GM18909 (cell line): ENCODE measurements around the gene GEMIN8.
A peak's percentile ranks its signal among the peaks of the same experiment; 100 is the strongest.

ENCODE experiments used
- ATAC-seq: cut with Tn5 transposase; IDR thresholded peaks from one replicate; pipeline ENCODE4 v1.9.1; 2021; ENCODE audit warnings: mild to moderate bottlenecking; ENCODE audit not compliant: unreplicated experiment, poor library complexity

Gene GEMIN8, protein sequence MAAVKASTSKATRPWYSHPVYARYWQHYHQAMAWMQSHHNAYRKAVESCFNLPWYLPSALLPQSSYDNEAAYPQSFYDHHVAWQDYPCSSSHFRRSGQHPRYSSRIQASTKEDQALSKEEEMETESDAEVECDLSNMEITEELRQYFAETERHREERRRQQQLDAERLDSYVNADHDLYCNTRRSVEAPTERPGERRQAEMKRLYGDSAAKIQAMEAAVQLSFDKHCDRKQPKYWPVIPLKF

GRCh38 chrX:14029425-14030173, at the start of gene GEMIN8:
TSS of gene GEMIN8 (minus strand) at chrX:14029892. CDS start at chrX:14021478, 8,414 bp downstream.
- ATAC-seq = peak; percentile 91

DNA sequence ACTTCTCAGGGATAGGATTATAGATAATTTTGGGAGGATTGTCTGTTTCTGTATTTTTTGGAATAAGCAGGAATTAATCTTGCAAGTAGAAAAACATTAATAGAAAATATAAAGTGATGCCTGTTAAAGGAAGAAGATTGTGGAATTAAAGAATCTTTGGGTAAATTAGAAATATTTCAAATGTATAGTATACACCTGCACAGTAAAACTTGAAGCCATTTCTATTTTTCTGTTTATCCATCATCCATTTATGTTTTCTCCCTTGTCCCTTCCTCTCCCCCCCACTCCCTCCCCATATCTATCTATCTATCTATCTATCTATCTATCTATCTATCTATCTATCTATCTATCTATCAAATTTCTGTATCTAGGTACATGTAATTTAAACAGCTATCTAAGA, 46.9 kb upstream of the GEMIN8 start:
- ATAC-seq = no peak

GRCh38 chrX:14073556-14073955, 43.9 kb upstream of the GEMIN8 start:
- no peak for ATAC-seq

GRCh38 chrX:14073071-14073470, 43.4 kb upstream of the GEMIN8 start:
- no peak for ATAC-seq

DNA sequence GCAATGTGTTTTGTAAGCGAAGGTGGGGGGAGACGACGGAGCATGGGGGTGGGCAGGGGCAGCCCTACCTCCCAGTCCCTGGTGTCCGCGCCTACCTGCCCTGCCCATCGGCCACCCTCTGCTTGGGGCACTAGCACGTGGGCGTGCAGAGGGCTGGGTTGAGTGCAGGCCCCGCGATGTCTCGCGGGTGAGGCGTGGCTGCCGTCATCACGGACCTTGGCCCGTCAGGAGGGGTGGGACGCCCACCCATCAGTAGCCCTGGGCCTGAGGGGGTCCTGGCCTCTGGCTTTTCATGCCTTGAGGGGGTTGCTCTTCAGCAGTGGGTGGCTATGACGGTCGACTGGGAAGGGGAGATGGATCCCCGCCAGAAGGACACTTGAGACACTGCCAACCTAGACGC, 36.1 kb upstream of the GEMIN8 start:
- ATAC-seq = no peak

DNA sequence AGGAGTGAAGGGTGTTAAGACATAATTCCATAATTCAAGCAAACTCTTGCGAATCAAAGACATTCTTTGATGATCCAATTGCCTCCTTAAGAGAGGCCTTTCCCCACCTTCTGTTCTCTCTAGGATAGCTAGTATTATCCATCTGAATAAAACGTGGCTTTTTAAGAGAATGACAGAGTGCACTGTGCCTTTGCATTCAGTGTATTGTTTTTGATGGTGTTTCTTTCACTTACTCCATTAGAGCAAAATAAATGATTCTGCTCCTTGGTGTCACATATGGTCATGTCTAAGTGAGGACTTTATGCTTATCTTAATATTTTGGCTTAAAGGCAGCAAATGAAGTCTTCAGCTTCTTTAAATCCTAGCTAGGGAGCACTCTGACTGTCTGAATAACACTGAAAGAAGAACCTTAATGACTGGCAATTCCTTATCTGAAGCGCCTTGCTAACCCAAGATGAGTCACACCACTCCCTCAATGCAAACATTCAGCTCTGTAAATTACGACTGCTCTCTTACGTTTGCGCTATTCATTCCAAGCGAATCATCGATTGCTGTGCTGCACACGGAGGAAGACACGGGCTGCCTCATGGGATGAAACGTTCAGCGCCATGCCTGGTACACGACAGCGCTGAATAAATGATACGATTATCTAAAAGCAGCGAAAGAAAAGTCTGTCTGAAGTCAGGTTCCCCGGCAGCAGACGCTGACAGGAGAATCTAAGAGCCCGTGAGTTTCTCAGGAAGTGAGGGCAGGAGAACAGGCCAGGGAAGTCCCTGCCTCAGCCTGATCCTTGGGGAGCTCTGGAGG, 35.1 kb upstream of the GEMIN8 start:
- ATAC-seq = no peak

DNA sequence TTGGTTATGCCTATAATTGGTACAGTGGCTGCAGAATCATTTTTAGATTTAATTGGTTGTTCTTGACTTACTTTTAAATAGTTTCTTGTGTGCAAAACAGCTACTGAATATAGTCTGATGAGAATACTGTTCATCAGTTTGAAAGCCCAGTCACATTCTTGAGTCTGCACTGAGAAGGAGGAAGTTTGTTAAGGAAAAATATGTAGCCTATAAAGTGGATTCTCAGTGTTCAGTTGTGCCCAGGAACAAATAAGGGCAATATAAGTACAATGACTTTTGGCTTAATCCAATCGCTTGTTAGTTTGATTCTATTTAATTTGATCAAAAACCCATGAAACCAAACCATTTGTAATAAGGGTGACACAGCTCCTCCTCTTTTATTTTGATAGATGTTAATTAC, 32.8 kb upstream of the GEMIN8 start:
- no peak for ATAC-seq

- no peak for ATAC-seq
Observed at GRCh38 chrX:14056206-14056605, 26.5 kb upstream of the GEMIN8 start.

DNA sequence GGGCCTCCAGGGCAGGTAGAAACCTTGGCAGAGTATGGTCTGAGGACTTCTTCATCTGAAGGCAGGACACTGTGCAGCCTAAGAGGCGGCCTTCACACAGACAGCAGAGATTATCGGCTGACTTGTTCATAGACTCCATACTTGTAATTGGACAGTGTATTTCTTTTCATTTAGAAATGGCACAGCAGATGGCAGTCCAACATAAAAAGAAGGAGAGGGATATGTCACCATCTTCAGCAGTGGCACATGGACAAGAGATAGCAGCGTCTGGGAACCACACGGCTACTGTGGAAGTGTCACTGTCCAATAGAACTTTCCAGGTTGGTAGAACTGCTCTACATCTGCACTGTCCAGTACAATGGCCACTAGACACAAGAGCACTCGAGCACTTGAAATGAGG, 21.7 kb upstream of the GEMIN8 start:
- ATAC-seq = no peak

- ATAC-seq = no peak
Observed at GRCh38 chrX:14050709-14051108, 21.0 kb upstream of the GEMIN8 start.

DNA sequence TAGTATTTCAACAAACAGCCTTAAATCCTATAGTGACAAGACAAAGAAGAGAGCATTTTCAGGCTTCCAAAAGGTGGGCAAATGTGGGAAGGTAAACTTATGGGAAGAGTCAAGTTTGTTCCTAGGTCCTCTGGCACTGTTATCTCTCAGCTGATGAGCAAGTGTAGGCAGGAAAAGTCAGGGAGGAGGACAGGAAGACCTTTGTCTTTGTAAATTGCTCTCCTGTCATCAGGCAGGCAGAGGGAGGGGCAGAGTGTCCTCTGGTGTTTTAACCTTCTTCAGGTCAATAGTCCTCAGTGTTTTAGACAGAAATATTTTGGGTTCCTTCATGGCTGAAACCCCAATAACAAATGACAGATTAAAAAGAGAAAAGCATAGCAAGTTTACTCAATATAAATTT, 13.5 kb upstream of the GEMIN8 start:
- ATAC-seq = no peak

GRCh38 chrX:14039344-14039743, 9.7 kb upstream of the GEMIN8 start:
- ATAC-seq = peak; percentile 89

- ATAC-seq = no peak
Observed at GRCh38 chrX:14038375-14039085, 8.8 kb upstream of the GEMIN8 start.

DNA sequence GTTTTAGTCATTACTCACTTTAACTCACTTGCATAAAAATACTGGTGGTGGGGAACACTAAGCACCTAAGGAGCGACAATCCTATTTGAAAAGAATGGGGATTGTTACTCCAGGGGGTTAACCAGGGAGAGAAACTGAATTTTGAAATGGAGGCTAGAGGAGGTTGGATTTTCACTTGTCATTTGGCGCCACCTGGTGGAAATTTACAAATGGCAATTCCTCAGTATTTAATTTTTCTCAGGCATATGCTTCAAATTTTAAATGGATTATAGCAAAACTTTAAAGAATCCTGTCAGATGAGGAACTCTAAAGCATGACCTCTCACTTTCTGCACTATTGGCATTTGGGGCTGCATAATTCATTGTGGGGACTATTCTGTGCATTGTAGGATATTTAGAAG, 2.7 kb upstream of the GEMIN8 start:
- no peak for ATAC-seq

- no peak for ATAC-seq
Observed at GRCh38 chrX:14030174-14030530, 460 bp upstream of the GEMIN8 start.

DNA sequence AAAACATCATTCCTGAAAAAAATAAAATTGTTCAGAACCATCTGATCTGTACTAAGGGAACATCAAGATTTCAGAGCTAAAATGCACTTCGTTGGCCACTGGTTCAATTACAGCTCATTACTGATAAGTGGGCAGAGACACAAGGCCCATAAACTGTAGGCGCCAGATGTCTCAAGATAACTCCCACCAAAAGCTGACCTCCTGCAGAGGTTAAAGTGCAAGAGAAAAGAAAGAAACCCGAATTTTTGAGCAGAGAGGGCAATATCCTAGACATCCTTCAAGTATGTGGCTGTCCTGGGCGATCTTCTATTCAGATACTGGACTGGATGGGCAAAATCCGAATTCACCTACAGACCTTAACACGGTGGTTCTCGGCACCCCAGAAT, 660 bp downstream of the GEMIN8 start:
- ATAC-seq = no peak

GRCh38 chrX:14028473-14028872, 1.2 kb downstream of the GEMIN8 start:
- ATAC-seq = no peak

- ATAC-seq = peak; percentile 38
Observed at GRCh38 chrX:14027511-14028019, 2.1 kb downstream of the GEMIN8 start.

DNA sequence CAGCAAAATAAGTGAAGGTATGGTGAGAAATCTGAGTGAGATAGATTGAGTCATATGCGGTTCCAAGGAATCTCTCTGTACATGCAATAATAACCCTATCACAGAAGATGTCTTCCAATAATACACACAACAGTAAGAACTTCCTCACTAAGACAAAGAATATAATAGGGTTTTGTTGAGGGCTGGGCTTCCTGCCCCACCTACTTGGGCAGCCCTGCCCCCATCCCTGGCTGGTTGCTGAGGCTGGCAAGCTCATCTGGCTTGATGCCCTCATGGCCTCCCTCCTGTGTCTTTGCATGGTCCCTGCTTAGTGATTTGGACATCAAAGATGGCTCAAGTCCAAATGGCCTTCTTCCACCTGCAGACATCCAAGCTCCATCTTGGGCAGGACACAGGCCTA, 2.7 kb downstream of the GEMIN8 start:
- no peak for ATAC-seq

DNA sequence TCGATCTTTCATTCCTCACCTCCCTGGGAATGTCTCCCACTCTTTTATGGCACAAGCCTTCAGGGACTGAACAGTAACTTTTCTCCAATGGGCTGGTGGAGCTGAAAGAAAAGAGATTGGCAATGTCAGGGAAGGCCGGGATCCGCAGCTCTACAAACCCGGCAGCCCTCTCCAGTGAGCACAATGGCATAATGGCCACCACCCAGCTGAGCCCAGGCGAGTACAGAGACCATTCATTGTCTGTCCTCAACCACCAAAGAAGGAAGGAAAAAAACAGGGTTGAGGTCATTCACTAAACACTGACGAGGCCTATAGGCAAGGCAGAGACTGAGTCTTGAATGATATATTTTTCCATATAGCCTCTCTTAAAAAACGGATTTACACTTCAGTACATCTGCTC, 3.6 kb downstream of the GEMIN8 start:
- no peak for ATAC-seq

- ATAC-seq = no peak
Observed at GRCh38 chrX:14022019-14022418, 7.7 kb downstream of the GEMIN8 start.
